HepG2 (cell line): ENCODE data around the gene RRBP1. TPM values are rescaled to one million over a fixed set of nuclear protein-coding genes. Genes with fewer than 3 reads are reported as not detected.

Experiments used
- KLF9 ChIP-seq: IDR thresholded peaks from 2 replicates; pipeline ENCODE4 v1.6.1; 2016; ENCODE audit warnings: low read depth
- MAFG ChIP-seq: sonication (generic); formaldehyde crosslinking; IDR thresholded peaks from 2 replicates; pipeline ENCODE4 v1.5.1; 2020; ENCODE audit warnings: mild to moderate bottlenecking, missing genetic modification reagents
- MIER2 ChIP-seq: IDR thresholded peaks from 2 replicates; pipeline ENCODE4 v1.6.1; 2016; ENCODE audit warnings: missing biosample characterization, missing genetic modification reagents
- MTA1 ChIP-seq: sonication (generic); formaldehyde crosslinking; IDR thresholded peaks from 2 replicates; pipeline ENCODE4 v1.4.0; 2020; ENCODE audit warnings: missing genetic modification reagents, mild to moderate bottlenecking, borderline replicate concordance
- PHF21A ChIP-seq: sonication (generic); formaldehyde crosslinking; IDR thresholded peaks from 2 replicates; pipeline ENCODE4 v1.5.0; 2020; ENCODE audit warnings: mild to moderate bottlenecking, missing genetic modification reagents
- POLR2G ChIP-seq: fragments of 200-400 bp; formaldehyde crosslinking; IDR thresholded peaks from 2 replicates; pipeline ENCODE4 v1.6.1; 2018; ENCODE audit warnings: mild to moderate bottlenecking, low read depth, low read length, moderate library complexity
- RBM22 ChIP-seq: fragments of 200-400 bp; formaldehyde crosslinking; optimal IDR thresholded peaks from 2 replicates; pipeline ENCODE3; 2017; ENCODE audit warnings: mild to moderate bottlenecking, low read length, moderate library complexity
- RFXAP ChIP-seq: sonication (generic); formaldehyde crosslinking; IDR thresholded peaks from 2 replicates; pipeline ENCODE4 v1.4.0; 2020; ENCODE audit warnings: missing genetic modification reagents, borderline replicate concordance
- RXRB ChIP-seq: IDR thresholded peaks from 2 replicates; pipeline ENCODE4 v1.6.1; 2016; ENCODE audit warnings: borderline replicate concordance, missing genetic modification reagents, missing compliant biosample characterization
- SYNCRIP ChIP-seq: fragments of 200-400 bp; formaldehyde crosslinking; IDR thresholded peaks from 2 replicates; pipeline ENCODE4 v1.6.1; 2018; ENCODE audit warnings: mild to moderate bottlenecking, low read depth, low read length; ENCODE audit not compliant: insufficient read depth
- THRA ChIP-seq: sonication (generic); formaldehyde crosslinking; IDR thresholded peaks from 2 replicates; pipeline ENCODE4 v1.4.0; 2020; ENCODE audit warnings: missing genetic modification reagents, borderline replicate concordance
- WIZ ChIP-seq: sonication (generic); formaldehyde crosslinking; IDR thresholded peaks from 2 replicates; pipeline ENCODE4 v1.5.1; 2020; ENCODE audit warnings: mild to moderate bottlenecking, missing genetic modification reagents
- ZFP90 ChIP-seq: sonication (generic); formaldehyde crosslinking; IDR thresholded peaks from 2 replicates; pipeline ENCODE4 v1.8.0; 2022; ENCODE audit warnings: missing genetic modification reagents, mild to moderate bottlenecking, inconsistent platforms, borderline replicate concordance
- ZFX ChIP-seq: sonication (generic); formaldehyde crosslinking; IDR thresholded peaks from 2 replicates; pipeline ENCODE4 v1.4.0; 2020; ENCODE audit warnings: mild to moderate bottlenecking, low read depth, missing genetic modification reagents, moderate library complexity
- ZNF282 ChIP-seq: fragments of 450-650 bp; IDR thresholded peaks from 2 replicates; pipeline ENCODE4 v1.6.1; 2018; ENCODE audit not compliant: partially characterized antibody
- ZNF3 ChIP-seq: IDR thresholded peaks from 2 replicates; pipeline ENCODE4 v1.7.0; 2017; ENCODE audit warnings: inconsistent platforms
- ZNF441 ChIP-seq: sonication (generic); formaldehyde crosslinking; IDR thresholded peaks from 2 replicates; pipeline ENCODE4 v1.7.0; 2021; ENCODE audit warnings: missing genetic modification reagents, borderline replicate concordance
- ZNF512 ChIP-seq: sonication (generic); formaldehyde crosslinking; IDR thresholded peaks from 2 replicates; pipeline ENCODE4 v1.4.0; 2020; ENCODE audit warnings: mild to moderate bottlenecking, missing genetic modification reagents
- ZNF564 ChIP-seq: sonication (generic); formaldehyde crosslinking; IDR thresholded peaks from 2 replicates; pipeline ENCODE4 v1.8.1; 2023; ENCODE audit warnings: mild to moderate bottlenecking, missing genetic modification reagents
- ZNF572 ChIP-seq: sonication (generic); formaldehyde crosslinking; IDR thresholded peaks from 2 replicates; pipeline ENCODE4 v1.5.1; 2020; ENCODE audit warnings: mild to moderate bottlenecking, missing genetic modification reagents
- ZNF616 ChIP-seq: sonication (generic); formaldehyde crosslinking; IDR thresholded peaks from 2 replicates; pipeline ENCODE4 v1.5.0; 2020; ENCODE audit warnings: low read depth, mild to moderate bottlenecking, missing genetic modification reagents
- ZNF703 ChIP-seq: sonication (generic); formaldehyde crosslinking; IDR thresholded peaks from 2 replicates; pipeline ENCODE4 v1.5.1; 2020; ENCODE audit warnings: missing genetic modification reagents, mild to moderate bottlenecking, moderate library complexity, borderline replicate concordance
- ZNF761 ChIP-seq: sonication (generic); formaldehyde crosslinking; conservative IDR thresholded peaks from 2 replicates; pipeline ENCODE4 v1.4.0; 2020; ENCODE audit warnings: mild to moderate bottlenecking, missing genetic modification reagents
- ZNF780A ChIP-seq: sonication (generic); formaldehyde crosslinking; IDR thresholded peaks from 2 replicates; pipeline ENCODE4 v1.8.0; 2022; ENCODE audit warnings: mild to moderate bottlenecking, missing genetic modification reagents, moderate library complexity
- ZSCAN9 ChIP-seq: IDR thresholded peaks from 2 replicates; pipeline ENCODE4 v1.6.1; 2016; ENCODE audit warnings: borderline replicate concordance
- polyA plus RNA-seq, 8 experiments: library from polyadenylated mRNA; depleted of rRNA in 3 of 8; stranded (reverse) in 7 of 8; unstranded in 1 of 8; fragments of >200 nt; fragmentation: Illumina TruSeq in 4 of 8; extraction: Trizol in 4 of 8; gene quantifications; 2 replicates each; pipeline versions ENCODE4 v1.2.1 to v1.2.3, GENCODE V29; 2011 to 2016; ENCODE audit warnings: low read depth in 4 of 8, missing spikeins in 1 of 8, mixed read lengths in 1 of 8; ENCODE audit not compliant: insufficient read depth in 1 of 8
- total RNA-seq, 5 experiments: library from RNA; depleted of rRNA; stranded (reverse); fragments of >200 nt; fragmentation: Illumina TruSeq; extraction: Trizol; gene quantifications; 2 replicates each; pipeline ENCODE4 v1.2.3, GENCODE V29; 2016; ENCODE audit warnings: low read depth in 1 of 5
- TF ChIP-seq, protein P1 (sequence below): sonication (generic); formaldehyde crosslinking; IDR thresholded peaks from 2 replicates; pipeline ENCODE4 v1.8.1; 2022; ENCODE audit warnings: mild to moderate bottlenecking, missing genetic modification reagents
- TF ChIP-seq, protein P2 (sequence below): sonication (generic); formaldehyde crosslinking; IDR thresholded peaks from 2 replicates; pipeline ENCODE4 v1.8.1; 2023; ENCODE audit warnings: mild to moderate bottlenecking, inconsistent platforms, moderate library complexity, missing genetic modification reagents, borderline replicate concordance

RRBP1 gene
- total and polyA plus RNA-seq, 2 of the 13 experiments (the other 11 are each of a cell fraction or from before 2014, with no cell fraction given): 150 to 222 TPM

DNA sequence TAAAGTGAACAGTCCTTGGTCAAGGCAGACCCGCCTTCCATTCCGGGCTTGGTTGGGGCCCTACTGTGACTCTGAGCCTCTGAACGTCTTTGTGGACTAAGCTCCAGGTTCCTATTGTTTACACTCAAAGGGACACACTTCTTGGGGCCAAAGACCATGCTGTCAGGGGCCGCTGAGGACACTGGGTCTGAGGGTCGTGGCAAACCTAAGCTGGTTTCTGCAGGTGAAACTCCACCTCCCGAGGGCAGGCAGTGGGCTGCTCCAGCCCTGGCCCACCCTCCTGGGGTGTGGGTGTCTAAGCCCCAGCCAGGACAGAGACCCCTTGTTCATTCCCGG is 69.1 kb downstream of the RRBP1 start (continued):
- TF ChIP-seq RFXAP: peak; percentile 46; the same call in 1 of the 2 replicates
- TF ChIP-seq MIER2: no peak
- no peak for TF ChIP-seq ZNF3
- TF ChIP-seq, protein P1, sequence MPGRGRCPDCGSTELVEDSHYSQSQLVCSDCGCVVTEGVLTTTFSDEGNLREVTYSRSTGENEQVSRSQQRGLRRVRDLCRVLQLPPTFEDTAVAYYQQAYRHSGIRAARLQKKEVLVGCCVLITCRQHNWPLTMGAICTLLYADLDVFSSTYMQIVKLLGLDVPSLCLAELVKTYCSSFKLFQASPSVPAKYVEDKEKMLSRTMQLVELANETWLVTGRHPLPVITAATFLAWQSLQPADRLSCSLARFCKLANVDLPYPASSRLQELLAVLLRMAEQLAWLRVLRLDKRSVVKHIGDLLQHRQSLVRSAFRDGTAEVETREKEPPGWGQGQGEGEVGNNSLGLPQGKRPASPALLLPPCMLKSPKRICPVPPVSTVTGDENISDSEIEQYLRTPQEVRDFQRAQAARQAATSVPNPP (CRISPR knock-in tag): peak; percentile 83; the same call in 1 of the 2 replicates
- TF ChIP-seq, protein P2, sequence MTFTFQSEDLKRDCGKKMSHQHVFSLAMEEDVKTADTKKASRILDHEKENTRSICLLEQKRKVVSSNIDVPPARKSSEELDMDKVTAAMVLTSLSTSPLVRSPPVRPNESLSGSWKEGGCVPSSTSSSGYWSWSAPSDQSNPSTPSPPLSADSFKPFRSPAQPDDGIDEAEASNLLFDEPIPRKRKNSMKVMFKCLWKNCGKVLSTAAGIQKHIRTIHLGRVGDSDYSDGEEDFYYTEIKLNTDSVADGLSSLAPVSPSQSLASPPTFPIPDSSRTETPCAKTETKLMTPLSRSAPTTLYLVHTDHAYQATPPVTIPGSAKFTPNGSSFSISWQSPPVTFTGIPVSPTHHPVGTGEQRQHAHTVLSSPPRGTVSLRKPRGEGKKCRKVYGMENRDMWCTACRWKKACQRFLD: 0 out of 2 replicates have a peak, but pooled peaks have one; percentile 58
- peak; percentile 42; the same call in 1 of the 2 replicates for TF ChIP-seq THRA
- peak; percentile 80; the same call in 1 of the 2 replicates for TF ChIP-seq ZNF572 (CRISPR knock-in tag)
- no peak for TF ChIP-seq ZSCAN9 (CRISPR knock-in tag)
- TF ChIP-seq ZNF282: no peak
- TF ChIP-seq ZNF780A (CRISPR knock-in tag): no peak
- peak; percentile 64; the same call in 1 of the 2 replicates for TF ChIP-seq ZNF512
- TF ChIP-seq POLR2G: peak; percentile 72
- 0 out of 2 replicates have a peak, but pooled peaks have one; percentile 55 for TF ChIP-seq ZNF616 (CRISPR knock-in tag)
- TF ChIP-seq SYNCRIP: no peak
- TF ChIP-seq ZNF761: 0 out of 2 replicates have a peak, but pooled peaks have one; percentile 52
- 0 out of 2 replicates have a peak, but pooled peaks have one; percentile 9 for TF ChIP-seq RXRB
- peak; percentile 13; the same call in 1 of the 2 replicates for TF ChIP-seq ZFX (CRISPR knock-in tag)
- no peak for TF ChIP-seq ZNF564 (CRISPR knock-in tag)
- no peak for TF ChIP-seq KLF9
- TF ChIP-seq WIZ (CRISPR knock-in tag): no peak
- TF ChIP-seq MTA1 (CRISPR knock-in tag): 0 out of 2 replicates have a peak, but pooled peaks have one; percentile 48
- TF ChIP-seq RBM22: peak; percentile 73
- peak; percentile 66; the same call in 1 of the 2 replicates for TF ChIP-seq ZFP90 (CRISPR knock-in tag)
- no peak for TF ChIP-seq ZNF703
- TF ChIP-seq MAFG (CRISPR knock-in tag): no peak
- no peak for TF ChIP-seq PHF21A (CRISPR knock-in tag)
- TF ChIP-seq ZNF441 (CRISPR knock-in tag): 0 out of 2 replicates have a peak, but pooled peaks have one; percentile 46
